AG09309 (cell line): Measurements from ENCODE around the gene VEZT.

Experiments used
- DNase-seq: peaks from one replicate; pipeline ENCODE4 v3.0.0-alpha.2; 2010; ENCODE audit warnings: low read depth
- H3K4me3 ChIP-seq: 2 replicates; pipeline ENCODE4 v1.5.1; 2011; ENCODE audit warnings: mild to moderate bottlenecking, low read depth, low read length, moderate library complexity; ENCODE audit not compliant: control insufficient read depth
- TF ChIP-seq, protein P1 (sequence below): IDR thresholded peaks from 2 replicates; pipeline ENCODE4 v1.5.1; 2011; ENCODE audit warnings: mild to moderate bottlenecking, low read depth, low read length, inconsistent platforms; ENCODE audit not compliant: insufficient read depth, control insufficient read depth; ENCODE audit errors: missing control alignments

Gene VEZT

DNA sequence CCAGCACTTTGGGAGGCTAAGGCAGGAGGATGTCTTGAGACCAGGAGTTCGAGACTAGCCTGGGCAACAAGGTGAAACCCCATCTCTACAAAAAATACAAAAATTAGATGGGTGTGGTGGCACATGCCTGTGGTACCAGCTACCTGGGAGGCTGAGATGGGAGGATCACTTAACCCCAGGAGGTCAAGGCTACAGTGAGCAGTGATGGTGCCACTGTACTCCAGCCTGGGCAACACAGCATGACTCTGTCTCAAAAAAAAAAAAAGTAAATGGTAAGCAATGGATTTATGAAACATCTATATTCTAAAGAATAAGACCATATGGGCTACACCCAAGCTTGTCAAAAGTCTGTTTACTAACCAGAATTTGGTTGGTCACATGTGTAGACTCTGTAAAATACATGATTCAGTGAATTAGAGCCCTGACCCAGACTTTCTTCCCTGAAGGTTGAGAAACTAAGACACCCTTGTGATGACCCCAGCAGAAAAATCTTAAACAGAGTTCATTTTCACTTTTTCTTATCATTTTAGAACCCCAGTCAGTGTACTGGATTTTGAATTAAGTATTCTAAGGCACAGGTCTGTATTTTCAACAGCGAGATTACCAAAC, 12.5 kb upstream of the VEZT start:
- H3K4me3 ChIP-seq: no peak overlapping the region
- TF ChIP-seq, protein P1, sequence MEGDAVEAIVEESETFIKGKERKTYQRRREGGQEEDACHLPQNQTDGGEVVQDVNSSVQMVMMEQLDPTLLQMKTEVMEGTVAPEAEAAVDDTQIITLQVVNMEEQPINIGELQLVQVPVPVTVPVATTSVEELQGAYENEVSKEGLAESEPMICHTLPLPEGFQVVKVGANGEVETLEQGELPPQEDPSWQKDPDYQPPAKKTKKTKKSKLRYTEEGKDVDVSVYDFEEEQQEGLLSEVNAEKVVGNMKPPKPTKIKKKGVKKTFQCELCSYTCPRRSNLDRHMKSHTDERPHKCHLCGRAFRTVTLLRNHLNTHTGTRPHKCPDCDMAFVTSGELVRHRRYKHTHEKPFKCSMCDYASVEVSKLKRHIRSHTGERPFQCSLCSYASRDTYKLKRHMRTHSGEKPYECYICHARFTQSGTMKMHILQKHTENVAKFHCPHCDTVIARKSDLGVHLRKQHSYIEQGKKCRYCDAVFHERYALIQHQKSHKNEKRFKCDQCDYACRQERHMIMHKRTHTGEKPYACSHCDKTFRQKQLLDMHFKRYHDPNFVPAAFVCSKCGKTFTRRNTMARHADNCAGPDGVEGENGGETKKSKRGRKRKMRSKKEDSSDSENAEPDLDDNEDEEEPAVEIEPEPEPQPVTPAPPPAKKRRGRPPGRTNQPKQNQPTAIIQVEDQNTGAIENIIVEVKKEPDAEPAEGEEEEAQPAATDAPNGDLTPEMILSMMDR: no peak
- no peak for DNase-seq

DNA sequence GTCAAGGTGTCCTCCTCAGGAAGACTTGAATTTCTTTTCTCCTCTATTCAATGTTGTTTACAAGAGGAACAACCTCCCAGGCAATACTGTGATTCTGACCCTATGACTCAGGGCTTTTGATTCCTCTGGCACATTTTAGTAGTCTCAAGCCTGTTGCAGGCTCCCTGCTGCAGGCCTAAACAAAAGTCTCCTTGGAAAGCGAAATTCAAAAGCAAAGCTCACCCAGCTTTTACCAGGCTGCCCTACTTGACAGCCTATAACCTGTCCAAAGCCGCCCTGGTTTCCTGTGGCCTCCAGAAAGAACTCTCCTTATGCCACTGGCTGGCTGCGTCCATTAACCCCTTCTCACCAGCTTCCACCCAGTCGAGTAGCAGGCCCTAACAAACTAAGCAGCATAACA, 11.9 kb upstream of the VEZT start:
- TF ChIP-seq, protein P1: no peak
- H3K4me3 ChIP-seq: no peak overlapping the region
- DNase-seq: peak; percentile 72

DNA sequence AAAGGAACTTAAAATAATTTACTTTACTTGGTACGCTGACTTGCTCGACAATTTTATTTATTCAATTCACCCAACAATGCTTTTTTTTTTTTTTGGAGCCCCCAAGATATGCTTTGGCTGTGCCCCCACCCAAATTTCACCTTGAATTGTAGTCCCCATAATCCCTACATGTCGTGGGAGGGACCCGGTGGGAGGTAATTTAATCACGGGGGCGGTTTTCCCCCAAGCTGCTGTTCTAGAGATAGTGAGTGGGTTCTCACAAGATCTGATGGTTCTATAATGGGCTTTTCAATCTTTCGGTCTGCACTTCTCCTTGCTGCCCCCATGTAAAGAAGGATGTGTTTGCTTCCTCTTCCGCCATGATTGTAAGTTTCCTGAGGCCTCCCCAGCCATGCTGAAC, 10.7 kb upstream of the VEZT start:
- no peak overlapping the region for H3K4me3 ChIP-seq
- DNase-seq: no peak
- TF ChIP-seq, protein P1: no peak

DNA sequence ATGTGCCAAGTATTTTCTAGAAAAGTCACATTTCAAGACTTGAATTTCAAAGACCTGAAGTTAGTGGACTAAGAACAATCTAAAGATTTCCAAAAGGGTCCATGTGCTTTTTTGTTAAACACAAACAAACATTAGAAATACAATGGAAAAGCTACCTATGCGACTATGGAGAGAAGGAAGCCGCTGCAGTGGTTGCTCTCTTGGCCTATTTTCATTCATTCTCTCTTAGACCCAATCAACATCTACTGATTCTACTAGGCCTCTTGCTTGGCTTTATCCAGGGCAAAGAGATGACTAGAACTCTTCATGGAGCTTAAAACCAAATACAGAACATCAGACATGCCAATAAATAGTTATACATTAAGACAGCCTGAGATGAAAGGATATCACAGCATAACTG, 10.2 kb upstream of the VEZT start:
- no peak for DNase-seq
- TF ChIP-seq, protein P1: no peak
- no peak overlapping the region for H3K4me3 ChIP-seq

DNA sequence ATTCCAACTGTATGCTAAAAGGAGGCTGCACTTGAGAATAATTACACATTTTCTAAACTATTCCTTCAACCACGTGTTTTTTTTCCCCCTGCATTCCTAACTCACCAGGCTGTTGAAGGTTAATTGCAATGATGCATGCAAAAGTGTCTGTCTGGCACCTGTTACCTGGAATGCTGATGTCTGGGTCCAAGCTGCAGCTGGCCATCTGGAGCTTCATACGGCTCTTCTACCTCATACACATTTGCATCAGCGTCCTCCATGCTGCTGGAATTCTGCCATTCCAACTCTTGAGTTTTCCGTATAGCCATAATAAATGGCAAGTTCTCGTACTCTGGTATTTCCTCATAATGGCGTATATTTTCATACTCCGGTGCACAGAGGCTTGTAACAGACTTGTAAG, 8.9 kb upstream of the VEZT start:
- TF ChIP-seq, protein P1: no peak
- H3K4me3 ChIP-seq: no peak overlapping the region
- DNase-seq: no peak

DNA sequence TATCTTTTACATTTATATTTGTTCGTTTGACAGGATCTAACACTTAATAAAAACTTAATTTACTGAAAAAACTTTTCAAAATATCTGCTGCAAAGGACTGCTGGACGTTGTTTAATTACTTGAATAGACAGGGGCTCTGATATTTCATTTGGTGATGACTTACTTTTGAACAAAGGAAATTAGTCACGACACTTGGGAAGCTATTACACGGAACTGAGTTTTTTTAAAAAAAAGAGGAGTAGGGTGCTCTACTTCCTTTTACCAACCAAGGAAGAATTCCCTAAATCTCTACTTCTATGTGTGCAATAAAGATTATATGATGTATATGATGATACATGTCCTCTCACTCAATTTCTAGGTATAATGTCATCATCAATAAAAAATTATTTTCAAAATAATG, 5.0 kb upstream of the VEZT start:
- no peak for DNase-seq
- no peak overlapping the region for H3K4me3 ChIP-seq
- TF ChIP-seq, protein P1: no peak

DNA sequence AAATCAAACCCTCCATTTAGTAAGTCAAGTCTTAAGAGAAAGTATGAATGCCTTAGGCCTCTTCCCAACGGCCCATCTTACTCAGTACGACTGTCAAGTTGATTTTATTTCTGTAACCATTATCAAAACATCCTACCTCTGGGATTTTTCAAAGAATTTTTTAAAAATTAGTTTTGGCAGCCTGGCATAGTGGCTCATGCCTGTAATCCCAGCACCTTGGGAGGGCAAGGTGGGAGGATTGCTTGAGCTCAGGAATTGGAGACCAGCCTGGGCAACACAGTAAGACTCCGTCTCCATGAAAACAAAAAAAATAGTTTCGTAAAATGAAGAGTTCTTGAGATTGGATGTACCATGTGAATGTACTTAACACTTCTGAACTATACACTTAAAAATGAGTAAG, 4.5 kb upstream of the VEZT start:
- TF ChIP-seq, protein P1: no peak
- H3K4me3 ChIP-seq: no peak overlapping the region
- no peak for DNase-seq
